DOHH2 (cell line): ENCODE data around the gene AMIGO2.
"Not testable (repeated sequence)": the region's sequence is repeated elsewhere in the genome, so short reads cannot be mapped to it uniquely, and the experiment has no call there.

Experiments
- CTCF ChIP-seq: fragments of 200-600 bp; sonication (generic); IDR thresholded peaks from one replicate; pipeline ENCODE4 v1.5.1; 2014; ENCODE audit warnings: antibody characterized with exemption, mild to moderate bottlenecking, low read depth, low read length; ENCODE audit not compliant: poor library complexity, severe bottlenecking
- EZH2phosphoT487 ChIP-seq: fragments of 200-600 bp; sonication (generic); IDR thresholded peaks from 2 replicates; pipeline ENCODE4 v1.6.1; 2017; ENCODE audit warnings: borderline replicate concordance, mild to moderate bottlenecking, antibody characterized with exemption, low read length, moderate library complexity, mixed read lengths

GRCh38 chr12:47056944-47057343 lies 22.8 kb downstream of the AMIGO2 start:
- not testable (repeated sequence) for TF ChIP-seq EZH2phosphoT487, CTCF
